Measurements from ENCODE around the gene C9orf153.
"Not testable (repeated sequence)": the region's sequence is repeated elsewhere in the genome, so short reads cannot be mapped to it uniquely, and the experiment has no call there.

Gene C9orf153

DNA sequence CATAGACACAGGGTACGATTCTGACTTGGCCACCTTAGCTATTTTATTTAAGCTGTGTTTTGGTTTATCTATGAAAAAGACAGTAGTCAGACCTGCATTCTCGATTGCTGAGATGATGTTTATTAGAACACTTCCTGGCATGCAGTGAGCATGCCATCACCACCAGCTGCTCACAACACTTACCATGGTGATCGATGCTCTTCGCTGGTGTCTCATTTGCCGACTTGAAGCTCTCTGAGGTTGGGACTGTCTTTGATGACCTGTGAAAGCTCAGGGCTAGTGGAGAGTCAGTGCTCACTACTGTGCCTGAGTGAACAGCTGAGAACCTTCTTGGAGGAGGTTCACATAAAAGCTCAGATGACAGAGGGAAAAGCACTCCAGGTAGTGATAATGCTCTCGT, 4.4 kb upstream of the C9orf153 start:
- no peak for DNase-seq (ENCODE audit: low spot score)

DNA sequence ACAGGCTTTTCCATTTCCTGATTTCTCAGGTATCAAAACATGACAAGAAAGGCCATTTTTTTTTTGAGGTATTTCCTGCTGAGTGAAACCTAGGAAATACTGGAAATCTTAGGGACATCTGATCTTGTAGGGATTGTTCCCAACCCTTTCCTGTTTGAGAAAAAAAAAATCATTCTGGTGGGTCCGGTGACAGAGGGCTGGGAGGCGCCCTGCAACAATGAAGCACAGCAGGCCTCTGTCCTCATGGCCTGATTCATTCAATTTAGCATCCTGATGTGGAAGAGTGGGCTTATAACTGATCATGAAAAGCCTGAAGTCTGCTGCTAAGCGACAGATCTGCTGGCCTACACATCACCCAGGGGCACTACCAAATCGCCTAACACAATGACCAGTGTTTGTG, 3.0 kb upstream of the C9orf153 start:
- DNase-seq (ENCODE audit: low spot score): no peak

DNA sequence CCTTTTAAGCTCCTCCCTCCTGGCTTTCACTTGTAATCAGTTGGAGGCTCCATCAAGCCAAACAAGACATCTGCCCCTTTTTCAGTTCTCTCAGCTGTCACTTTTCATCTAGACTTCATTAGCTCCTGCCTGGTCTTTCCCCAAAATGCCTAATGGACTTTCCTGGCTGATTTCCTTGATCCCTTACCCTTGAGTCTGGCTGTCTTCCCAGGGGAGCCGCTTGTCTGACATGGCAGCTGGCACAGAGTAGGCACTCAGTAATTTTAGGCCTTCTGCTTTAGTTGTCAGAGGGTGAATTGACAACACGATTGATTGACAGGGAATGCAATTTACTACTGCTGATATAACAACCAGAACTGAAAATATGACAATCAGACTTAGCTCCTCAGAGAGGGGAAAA, 2.1 kb downstream of the C9orf153 start:
- DNase-seq (ENCODE audit: low spot score): peak; percentile 12

DNA sequence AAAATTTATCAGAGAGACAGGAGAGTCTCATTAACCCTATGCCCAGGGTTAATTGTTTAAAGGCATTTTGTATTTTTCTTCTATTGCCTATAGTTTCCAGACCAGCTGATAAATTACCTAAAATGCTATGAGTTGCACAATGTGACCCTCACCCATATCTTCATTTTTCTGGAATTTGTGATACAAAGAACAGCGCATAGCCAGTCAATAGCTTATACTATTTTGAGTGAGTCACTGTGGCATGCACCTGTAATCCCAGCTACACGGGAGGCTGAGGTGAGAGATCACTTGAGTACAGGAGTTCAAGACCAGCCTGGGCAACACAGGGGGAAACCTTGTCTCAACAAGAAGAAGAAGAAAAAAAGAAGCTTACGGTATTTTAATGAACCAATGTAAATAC, 2.8 kb downstream of the C9orf153 start:
- DNase-seq (ENCODE audit: low spot score): no peak

DNA sequence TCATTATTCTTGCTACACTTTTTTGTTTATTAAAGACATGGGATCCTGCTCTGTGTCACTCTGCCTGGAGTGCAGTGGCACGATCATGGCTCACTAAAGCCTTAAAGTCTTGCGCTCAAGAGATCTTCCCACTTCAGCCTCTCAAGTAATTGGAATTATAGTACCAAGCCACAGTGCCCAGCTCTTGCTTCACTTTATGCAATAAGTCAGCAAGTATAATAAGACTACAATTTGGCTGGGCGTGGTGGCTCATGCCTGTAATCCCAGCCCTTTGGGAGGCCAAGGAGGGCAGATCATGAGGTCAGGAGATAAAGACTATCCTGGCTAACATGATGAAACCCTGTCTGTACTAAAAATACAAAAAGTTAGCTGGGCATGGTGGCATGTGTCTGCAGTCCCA, 5.9 kb downstream of the C9orf153 start:
- no peak for DNase-seq (ENCODE audit: low spot score)

DNA sequence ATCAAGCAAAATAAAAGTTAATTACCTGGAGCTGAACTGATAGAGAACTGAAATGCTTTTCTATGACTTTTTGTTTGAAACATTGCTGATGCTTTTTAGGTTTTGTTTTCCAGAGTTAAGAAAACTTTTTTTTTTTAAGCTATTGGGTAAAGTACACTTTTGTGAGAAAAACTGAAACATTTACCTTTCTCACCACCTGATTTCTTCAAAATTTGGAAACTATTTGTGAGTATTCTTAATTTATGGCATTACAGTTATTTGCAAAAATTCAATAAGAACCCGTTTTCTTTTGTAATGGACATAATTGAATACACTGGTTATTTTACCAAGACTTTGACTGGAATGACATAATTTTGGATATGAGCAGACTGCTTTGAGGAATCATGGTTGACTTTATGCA, 6.6 kb downstream of the C9orf153 start:
- DNase-seq (ENCODE audit: low spot score): no peak

DNA sequence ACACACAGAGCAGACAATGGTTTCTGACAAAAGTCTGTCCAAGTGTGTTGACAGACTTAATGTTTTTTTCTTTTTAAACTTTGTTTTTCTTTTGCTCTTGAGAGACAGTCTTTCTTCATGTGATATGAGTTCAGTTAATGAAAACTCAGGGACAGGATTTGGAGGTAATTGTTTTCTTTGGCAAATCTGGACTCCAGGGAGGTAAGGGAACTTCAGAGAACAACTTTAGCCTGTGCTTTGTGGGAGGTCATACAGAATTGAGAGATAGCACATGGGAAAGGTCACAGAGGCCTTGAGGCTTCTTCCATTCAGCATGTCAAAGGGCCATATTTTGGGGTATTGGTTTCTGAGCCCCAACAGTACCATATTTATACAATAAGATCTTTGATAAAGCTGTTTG, 9.3 kb downstream of the C9orf153 start:
- DNase-seq (ENCODE audit: low spot score): no peak

DNA sequence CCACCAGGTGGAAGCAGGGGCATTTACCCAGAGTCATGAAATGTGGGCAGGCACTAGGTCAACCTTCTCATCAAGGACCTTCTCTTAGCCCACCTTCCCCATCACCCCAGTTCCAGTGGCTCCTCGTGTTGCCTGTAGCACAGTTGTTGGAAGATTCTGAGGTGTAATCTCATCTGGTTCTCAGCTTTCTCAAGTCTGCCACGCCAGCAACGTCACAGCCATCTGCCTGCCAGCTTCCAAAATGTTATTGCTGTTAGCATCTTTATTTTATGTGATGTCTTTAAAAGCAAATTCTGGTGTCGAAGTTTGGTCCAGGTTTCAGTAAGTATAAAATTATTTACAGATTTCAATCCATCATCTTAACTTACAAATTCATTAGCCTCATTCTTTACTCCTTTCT, 10.7 kb downstream of the C9orf153 start:
- no peak for DNase-seq (ENCODE audit: low spot score)

DNA sequence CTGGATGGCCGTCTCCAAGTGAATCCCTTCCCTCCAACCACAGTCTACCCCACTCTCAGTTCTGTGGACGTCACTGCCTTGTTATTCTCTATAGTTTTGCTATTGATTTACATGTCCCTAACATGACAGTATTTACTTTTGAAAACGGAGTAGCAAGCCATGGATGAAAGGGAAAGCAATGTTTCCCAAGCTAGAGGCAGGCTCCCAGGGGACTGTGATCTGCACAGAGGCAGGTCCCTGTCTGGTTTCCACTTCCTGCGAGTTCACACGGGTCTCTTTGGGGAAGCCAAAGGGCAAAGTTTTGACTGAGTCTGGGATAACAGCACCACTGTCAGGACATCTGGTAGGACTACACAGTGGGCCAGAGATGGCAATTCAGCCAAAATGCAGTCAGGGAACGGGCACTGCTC, 12.7 kb downstream of the C9orf153 start:
- no peak for DNase-seq (ENCODE audit: low spot score)

DNA sequence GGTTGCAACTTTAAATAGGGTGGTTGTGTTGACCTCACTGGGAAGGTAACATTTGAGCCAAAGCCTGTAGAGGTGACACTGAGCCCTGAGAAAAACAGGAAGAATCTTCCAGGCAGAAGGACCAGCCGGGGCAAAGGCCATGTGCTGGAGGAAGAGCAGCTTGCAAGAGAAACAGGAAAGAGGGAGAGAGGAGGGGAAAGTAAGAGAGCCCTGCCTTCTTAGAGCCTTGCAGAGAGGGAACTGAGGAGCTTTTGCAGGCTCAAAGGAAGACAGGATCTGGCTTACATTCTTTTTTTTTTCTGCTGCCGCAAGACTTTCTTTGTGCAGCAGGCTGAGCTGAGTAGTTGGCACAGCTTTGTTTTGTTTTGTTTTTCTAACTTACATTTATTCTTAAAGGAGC, 17.4 kb downstream of the C9orf153 start:
- no peak for DNase-seq (ENCODE audit: low spot score)

DNA sequence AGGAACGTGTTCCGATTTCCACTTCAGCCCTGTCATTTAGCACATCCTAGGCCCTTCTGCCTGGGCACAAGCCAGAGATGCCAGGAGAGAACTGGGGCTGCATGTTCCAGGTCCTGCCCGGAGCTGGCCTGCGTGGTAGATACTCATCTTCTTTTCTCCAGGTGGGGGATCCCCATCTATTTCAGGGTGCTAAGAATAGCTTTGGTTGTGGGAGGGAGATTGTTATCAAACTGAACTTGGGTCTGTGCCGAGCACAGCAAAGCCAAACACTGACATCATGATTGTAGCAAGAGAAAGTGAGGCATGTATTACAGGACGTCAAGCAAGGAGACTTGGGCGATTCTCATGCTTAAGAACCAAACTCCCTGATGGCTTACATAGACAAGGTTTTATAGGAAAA, 18.2 kb downstream of the C9orf153 start:
- no peak for DNase-seq (ENCODE audit: low spot score)

DNA sequence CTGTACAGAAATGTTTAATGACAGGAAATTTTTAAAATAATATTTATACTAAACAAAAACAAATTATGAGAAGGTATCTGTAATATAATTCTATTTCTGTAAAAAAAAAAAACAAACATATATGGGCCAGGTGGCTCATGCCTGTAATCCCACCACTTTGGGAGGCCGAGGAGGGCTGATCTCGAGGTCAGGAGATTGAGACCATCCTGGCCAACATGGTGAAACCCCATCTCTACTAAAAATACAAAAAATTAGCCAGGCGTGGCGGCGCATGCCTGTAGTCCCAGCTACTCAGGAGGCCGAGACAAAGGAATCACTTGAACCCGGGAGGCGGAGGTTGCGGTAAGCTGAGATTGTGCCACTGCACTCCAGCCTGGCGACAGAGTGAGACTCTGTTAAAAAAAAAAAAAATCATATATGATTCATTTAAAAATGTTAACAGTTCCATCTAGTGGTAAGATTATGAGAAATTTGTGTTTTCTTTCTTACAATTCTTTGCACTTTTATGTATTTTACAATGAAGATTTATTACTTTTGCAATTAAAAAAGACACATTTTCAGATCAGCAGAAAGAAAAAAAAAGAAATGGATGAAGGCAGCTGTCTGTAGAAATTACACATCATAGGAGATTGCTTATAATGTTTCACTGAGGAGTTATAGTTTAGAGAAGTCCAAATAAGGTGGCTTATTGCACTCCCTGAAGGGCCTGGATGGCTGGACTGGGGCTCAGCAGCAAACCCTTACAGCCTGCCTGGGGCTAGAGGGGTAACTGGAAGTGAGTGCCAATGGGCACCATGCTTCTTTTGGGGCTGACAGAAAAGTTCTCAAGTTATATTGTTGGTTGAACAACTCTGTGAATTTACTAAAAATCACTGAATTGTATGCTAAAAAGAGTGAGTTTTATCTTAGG, 20.3 kb downstream of the C9orf153 start:
- DNase-seq (ENCODE audit: low spot score): peak; percentile 18

DNA sequence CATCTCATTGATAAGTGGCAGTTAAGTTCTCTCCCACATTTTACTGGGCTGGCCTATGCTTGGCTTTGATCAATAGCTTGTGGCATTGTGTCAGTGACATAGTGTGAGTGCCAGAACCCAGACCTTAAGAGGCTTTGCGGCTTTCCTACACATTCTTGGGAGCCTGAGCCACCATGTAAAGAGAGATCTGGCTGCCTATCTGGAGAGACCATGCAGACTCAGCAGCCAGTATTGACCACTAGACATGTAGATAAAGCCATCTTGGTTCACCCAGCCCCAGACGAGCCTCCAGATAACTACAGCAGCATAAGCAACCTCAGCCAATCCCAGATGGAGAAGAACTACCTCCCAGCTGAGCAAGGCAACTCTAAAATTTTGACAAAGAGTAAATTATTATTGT, 28.6 kb downstream of the C9orf153 start:
- no peak for DNase-seq (ENCODE audit: low spot score)

DNA sequence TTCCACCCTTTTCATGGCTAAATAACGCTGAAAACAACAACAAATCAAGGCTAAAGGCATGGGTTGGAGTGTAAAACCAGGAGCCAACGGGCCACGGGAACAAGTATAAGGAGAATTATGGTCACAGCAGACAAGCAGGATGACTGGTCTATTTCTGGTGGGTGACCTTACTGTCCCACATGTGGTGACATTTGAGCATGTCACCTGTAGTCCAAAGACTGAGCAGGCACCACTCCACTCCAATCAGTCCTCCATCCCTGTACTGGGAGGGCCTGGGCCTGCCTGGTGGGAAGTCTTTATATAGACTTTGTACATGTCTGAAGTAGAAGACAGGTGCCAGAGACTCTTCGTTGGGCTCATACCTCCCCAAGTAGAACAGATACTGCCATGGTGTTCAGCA, 36.8 kb downstream of the C9orf153 start:
- DNase-seq (ENCODE audit: low spot score): no peak

DNA sequence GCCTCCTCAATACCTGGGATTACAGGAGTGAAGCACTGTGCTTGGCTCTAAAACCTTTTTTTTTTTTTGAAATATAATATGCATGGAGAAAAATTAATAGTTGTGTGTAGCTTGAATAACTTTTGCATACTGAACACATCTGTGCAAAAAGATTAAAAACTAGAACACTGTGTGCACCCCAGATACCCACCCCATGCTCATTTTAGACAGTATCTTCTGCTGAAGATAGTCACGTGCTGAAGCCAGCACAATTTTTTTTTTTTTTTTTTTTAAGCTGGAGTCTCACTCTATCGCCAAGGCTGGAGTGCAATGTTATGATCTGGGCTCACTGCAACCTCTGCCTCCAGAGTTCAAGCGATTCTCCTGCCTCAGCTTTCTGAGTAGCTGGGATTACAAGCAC, 39.9 kb downstream of the C9orf153 start:
- DNase-seq (ENCODE audit: low spot score): no peak

DNA sequence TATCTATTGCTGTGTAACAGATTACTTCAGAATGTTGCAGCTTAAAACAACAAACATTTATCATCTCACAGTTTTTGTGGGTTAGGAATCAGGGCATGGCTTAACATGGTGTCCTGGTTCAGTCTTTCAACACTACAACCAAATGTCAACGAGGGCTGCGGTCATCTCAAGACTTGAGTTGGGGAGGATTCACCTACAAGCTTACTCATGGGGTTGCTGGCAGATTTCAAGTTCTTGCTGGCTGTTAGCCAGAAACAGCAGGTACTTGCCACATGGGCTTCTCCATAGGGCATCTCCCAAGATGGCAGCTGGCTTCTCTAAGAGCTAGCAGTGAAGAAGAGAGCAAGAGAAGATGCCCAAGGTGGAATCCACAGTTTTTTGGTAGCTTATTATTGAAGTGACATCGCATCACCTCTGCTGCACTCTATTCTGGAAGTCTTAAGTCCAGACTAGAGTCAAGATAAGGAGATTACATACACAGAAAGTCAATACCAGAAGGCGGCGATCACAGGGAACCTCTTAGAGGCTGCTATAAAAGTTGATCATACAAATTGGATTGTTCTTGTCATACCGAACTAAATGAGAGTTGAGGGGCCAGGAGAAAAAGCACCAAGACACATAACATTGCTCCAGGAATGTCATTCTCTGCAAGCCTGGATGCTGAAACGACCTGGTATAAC, 42.2 kb downstream of the C9orf153 start:
- no peak for DNase-seq (ENCODE audit: low spot score)

DNA sequence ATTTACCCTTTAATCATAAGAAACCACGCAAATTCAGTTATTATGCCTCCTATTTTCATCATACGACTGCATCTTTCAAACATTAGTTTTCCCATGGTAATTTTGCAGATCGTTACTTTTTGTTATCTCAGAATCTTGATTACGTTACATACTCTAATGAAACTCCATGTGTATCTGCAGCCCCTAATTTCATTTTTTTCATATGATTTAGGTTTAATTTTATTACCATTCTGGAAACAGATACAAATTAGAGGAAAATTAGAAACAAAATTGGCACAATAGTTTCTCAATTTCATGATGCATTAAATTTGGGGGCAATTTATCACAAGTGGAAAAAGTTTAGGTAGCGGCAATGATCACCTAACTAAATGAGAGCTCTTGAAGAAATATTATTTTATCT, 52.3 kb downstream of the C9orf153 start:
- no peak for DNase-seq (ENCODE audit: low spot score)

DNA sequence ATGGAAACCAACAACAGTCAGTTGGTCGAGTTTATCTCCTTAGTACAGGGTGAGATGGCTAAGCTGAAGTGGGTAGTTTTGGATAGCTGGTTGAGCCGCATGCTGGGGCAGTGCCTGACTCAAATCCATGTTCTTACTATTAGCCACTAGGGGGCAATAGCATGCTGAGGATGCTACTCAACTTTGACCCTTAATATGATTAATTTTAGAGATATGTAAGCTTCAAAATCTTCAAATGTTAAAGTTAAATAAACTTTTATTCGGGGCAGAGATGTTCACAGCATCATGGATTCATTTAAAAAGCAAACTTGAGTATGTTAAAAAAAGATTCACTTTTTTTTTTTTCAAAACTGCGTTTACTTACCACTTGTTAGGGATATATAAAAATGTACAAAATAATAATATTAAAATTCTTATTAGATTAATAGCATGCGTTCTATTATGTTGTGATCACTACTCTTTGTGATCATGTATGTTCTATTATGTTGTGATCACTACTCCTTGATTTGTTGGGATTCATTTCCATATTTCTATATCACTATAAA, 57.0 kb downstream of the C9orf153 start:
- peak; percentile 35 for DNase-seq (ENCODE audit: low spot score)

DNA sequence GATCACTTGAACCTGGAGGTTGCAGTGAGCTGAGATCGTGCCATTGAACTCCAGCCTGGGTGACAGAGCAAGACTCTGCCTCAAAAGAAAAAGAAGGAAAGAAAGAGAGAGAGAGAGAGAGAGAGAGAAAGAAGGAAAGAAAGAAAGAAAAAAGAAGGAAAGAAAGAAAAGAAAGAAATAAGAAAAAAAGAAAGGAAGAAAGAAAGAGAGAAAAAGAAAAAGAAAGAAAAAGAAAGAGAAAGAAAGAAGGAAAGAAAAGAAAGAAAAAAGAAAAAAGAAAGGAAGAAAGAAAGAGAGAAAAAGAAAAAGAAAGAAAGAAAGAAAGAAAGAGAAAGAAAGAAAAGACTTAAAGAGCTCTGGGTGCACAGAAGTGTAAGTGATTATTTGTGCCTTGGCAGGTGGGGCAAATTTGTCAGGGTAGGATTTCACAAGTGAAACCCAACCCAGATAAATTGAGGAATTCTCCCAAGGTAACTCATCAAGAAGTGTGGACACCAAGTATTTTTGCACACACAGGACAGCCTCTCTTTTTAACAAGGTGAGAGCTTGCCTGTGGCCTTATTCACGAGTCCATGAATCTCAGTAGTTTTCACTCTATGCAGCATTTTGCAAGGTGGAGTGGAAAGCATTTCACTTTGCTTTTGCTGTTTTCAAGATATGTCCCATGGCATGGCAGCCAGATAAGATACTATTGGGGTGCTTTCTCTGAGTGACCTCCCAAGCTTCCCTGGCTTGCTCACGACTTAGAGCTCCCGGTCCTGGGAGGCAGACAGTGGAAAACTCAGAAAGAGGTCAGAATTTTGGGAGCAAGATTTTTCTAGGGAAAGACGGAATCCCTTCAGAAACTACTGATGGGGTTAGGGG, 57.8 kb downstream of the C9orf153 start:
- DNase-seq (ENCODE audit: low spot score): no peak

DNA sequence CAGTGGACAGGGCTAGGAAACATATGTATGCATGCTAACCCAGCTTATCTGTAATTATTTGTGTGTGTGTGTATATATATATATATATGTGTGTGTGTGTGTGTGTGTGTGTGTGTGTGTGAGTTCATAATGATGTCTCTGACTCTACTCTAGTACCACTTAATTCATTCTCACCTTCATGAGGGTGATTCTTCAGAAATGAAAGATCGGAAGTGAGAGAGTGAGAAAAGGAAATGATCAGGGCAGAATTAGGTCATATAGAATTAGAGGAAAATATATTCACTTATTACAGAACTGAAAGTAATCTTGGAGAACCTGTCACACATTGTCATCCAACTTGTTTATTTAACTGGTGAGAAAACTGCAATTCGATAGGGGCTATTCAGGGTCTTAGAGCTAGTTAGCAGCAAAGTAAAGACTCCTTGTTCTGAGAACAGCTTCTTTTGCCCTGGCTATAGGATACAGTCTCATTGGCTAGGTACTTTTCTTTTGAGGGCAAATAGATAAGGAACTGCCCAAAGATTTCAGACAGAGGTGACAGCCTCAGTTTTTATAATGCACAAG, 58.8 kb downstream of the C9orf153 start:
- DNase-seq (ENCODE audit: low spot score): no peak

DNA sequence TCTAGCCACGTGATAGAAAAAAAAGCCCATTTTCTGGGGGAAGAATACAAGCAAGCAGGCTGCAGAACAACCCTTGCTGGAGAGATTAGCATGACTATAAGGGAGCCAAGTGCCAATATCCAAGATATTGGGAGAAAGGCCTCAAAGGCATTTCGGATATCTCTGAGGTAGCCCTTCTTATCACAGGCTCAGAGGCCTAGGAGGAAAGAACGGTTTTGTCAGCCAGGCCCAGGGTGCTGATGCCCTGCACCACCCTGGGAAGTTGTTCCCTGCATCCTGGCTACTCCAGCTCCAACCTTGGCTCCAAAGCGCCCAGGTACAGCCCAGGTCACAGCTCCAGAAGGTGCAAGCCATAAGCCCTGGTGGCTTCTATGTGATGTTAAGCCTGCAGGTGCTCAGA, 66.4 kb downstream of the C9orf153 start:
- DNase-seq (ENCODE audit: low spot score): no peak

DNA sequence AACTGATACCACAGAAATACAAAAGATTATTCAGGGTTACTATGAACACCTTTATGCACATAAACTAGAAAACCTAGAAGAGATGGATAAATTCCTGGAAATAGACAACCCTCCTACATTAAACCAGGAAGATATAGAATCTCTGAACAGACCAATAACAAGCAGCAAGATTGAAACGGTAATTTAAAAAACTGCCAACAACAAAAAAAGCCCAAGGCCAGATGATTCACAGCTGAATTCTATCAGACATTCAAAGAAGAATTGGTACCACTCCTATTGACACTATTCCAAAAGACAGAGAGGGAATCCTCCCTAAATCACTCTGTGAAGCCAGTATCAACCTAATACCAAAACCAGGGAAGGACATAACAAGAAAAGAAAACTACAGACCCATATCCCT, 68.8 kb downstream of the C9orf153 start:
- not testable (repeated sequence) for DNase-seq (ENCODE audit: low spot score)

Measured in cerebellar cortex (tissue), 1 donor.